OCI-LY1 (cell line): ENCODE data around the gene LRMDA.

Experiments used
- H2AFZ ChIP-seq: fragments of 200-600 bp; sonication (generic), shearing (Covaris generic); 2 replicates; pipeline ENCODE4 v1.6.0; 2014; ENCODE audit warnings: antibody characterized with exemption, mild to moderate bottlenecking, low read length
- H3F3A ChIP-seq: fragments of 200-600 bp; sonication (generic), shearing (Covaris generic); 2 replicates; pipeline ENCODE4 v1.6.0; 2014; ENCODE audit warnings: mild to moderate bottlenecking, antibody characterized with exemption, low read length, moderate library complexity; ENCODE audit not compliant: insufficient read depth
- H3K27ac ChIP-seq: fragments of 200-600 bp; sonication (generic); 2 replicates; pipeline ENCODE4 v1.5.1; 2014; ENCODE audit warnings: low read length, mixed run types, mild to moderate bottlenecking, low read depth; ENCODE audit not compliant: poor library complexity, severe bottlenecking
- H3K27me3 ChIP-seq: fragments of 200-600 bp; sonication (generic); 2 replicates; pipeline ENCODE4 v1.6.0; 2014; ENCODE audit warnings: antibody characterized with exemption, mild to moderate bottlenecking, low read length, moderate library complexity; ENCODE audit not compliant: insufficient read depth
- H3K36me3 ChIP-seq: fragments of 200-600 bp; sonication (generic); 2 replicates; pipeline ENCODE4 v1.6.1; 2014; ENCODE audit warnings: mild to moderate bottlenecking, antibody characterized with exemption, low read length, moderate library complexity, mixed read lengths; ENCODE audit not compliant: insufficient read depth
- H3K4me1 ChIP-seq: fragments of 200-600 bp; sonication (generic); 2 replicates; pipeline ENCODE4 v1.5.1; 2014; ENCODE audit warnings: mild to moderate bottlenecking, low read length, moderate library complexity; ENCODE audit not compliant: insufficient read depth, severe bottlenecking
- H3K4me2 ChIP-seq: fragments of 200-600 bp; sonication (generic), shearing (Covaris generic); 2 replicates; pipeline ENCODE4 v1.6.1; 2014; ENCODE audit warnings: low read length
- H3K4me3 ChIP-seq: fragments of 200-600 bp; sonication (generic); 2 replicates; pipeline ENCODE4 v1.5.1; 2014; ENCODE audit warnings: low read length, low read depth, mild to moderate bottlenecking, mixed read lengths; ENCODE audit not compliant: poor library complexity, severe bottlenecking
- H3K79me2 ChIP-seq: fragments of 200-600 bp; shearing (Covaris generic); 2 replicates; pipeline ENCODE4 v1.6.1; 2016; ENCODE audit warnings: mixed run types, low read length, mixed read lengths; ENCODE audit not compliant: insufficient read depth
- H3K9ac ChIP-seq: fragments of 200-600 bp; sonication (generic), shearing (Covaris generic); 2 replicates; pipeline ENCODE4 v1.6.1; 2014; ENCODE audit warnings: mild to moderate bottlenecking, low read length, mixed read lengths
- H3K9me2 ChIP-seq: fragments of 200-600 bp; sonication (generic), shearing (Covaris generic); 2 replicates; pipeline ENCODE4 v1.6.1; 2014; ENCODE audit warnings: low read depth, mild to moderate bottlenecking, low read length, mixed read lengths
- H3K9me3 ChIP-seq: fragments of 200-600 bp; shearing (Covaris generic); 2 replicates; pipeline ENCODE4 v1.6.1; 2014; ENCODE audit warnings: low read length, mixed read lengths
- H4K20me1 ChIP-seq: fragments of 200-600 bp; sonication (generic), shearing (Covaris generic); 2 replicates; pipeline ENCODE4 v1.6.0; 2016; ENCODE audit warnings: mild to moderate bottlenecking, low read length; ENCODE audit not compliant: insufficient read depth
- EZH2 ChIP-seq: fragments of 200-600 bp; sonication (generic), shearing (Covaris generic); IDR thresholded peaks from 2 replicates; pipeline ENCODE4 v1.8.0; 2017; ENCODE audit warnings: borderline replicate concordance, mixed run types, mild to moderate bottlenecking, antibody characterized with exemption, low read length, moderate library complexity, mixed read lengths
- TF ChIP-seq, protein P1 (sequence below): fragments of 200-600 bp; sonication (generic), shearing (Covaris generic); IDR thresholded peaks from 2 replicates; pipeline ENCODE4 v1.5.1; 2017; ENCODE audit warnings: mild to moderate bottlenecking, antibody characterized with exemption, low read length, moderate library complexity, mixed read lengths

The LRMDA gene

DNA sequence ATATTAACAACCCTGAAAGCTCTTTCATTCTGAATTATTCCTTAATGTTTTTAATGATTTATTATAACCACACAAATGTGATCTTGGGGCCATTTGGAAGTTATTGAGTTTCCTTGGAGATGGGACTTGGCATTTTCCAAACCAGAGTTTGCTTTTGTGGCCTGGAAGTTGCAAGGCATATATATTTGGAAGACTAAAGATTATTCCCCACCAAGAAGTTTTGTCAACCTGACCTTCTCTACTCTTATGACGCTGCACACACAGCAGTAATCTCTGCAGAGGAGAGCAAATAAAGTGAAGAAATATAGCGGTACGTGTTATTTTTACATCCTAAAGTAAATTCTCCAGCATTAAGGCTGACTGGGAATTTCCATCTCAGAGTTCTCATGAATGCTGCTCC lies 397.0 kb downstream of the LRMDA start:
- no peaks in the 10 kb centered on the region for H3K36me3 ChIP-seq
- no peaks in the 10 kb centered on the region for H3K9me2 ChIP-seq
- H2AFZ ChIP-seq: no peak overlapping the region
- no peaks in the 10 kb centered on the region for H3F3A ChIP-seq
- H3K9ac ChIP-seq: no peak overlapping the region
- no peak overlapping the region for H3K4me3 ChIP-seq
- H3K27me3 ChIP-seq: no peaks in the 10 kb centered on the region
- no peaks in the 10 kb centered on the region for H3K4me1 ChIP-seq
- no peak overlapping the region for H3K4me2 ChIP-seq
- H4K20me1 ChIP-seq: no peaks in the 10 kb centered on the region
- no peak for TF ChIP-seq EZH2
- TF ChIP-seq, protein P1, sequence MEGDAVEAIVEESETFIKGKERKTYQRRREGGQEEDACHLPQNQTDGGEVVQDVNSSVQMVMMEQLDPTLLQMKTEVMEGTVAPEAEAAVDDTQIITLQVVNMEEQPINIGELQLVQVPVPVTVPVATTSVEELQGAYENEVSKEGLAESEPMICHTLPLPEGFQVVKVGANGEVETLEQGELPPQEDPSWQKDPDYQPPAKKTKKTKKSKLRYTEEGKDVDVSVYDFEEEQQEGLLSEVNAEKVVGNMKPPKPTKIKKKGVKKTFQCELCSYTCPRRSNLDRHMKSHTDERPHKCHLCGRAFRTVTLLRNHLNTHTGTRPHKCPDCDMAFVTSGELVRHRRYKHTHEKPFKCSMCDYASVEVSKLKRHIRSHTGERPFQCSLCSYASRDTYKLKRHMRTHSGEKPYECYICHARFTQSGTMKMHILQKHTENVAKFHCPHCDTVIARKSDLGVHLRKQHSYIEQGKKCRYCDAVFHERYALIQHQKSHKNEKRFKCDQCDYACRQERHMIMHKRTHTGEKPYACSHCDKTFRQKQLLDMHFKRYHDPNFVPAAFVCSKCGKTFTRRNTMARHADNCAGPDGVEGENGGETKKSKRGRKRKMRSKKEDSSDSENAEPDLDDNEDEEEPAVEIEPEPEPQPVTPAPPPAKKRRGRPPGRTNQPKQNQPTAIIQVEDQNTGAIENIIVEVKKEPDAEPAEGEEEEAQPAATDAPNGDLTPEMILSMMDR: no peak
- H3K27ac ChIP-seq: no peak overlapping the region
- H3K79me2 ChIP-seq: no peaks in the 10 kb centered on the region
- no peaks in the 10 kb centered on the region for H3K9me3 ChIP-seq

DNA sequence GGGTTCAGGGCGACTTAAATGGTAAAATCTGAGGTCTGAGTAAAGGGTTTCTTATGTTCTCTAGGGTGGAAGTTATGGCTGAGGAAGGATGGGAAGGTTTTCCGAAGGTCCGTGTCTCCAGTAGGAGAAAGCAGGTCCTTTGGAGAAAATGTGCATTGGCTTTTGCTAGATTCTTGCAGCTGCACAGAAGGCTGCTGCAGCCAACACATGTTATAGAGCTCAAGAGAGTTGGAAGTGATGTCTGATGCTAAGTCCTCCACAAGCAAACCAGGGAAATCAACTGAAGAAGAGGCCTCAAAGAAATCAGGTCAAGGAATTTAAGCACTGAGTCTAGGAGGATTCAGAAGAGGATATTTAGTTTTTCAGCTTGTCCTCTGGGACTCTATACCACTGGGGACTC lies 404.6 kb downstream of the LRMDA start:
- no peak overlapping the region for H3K9ac ChIP-seq
- H3K4me1 ChIP-seq: no peaks in the 10 kb centered on the region
- H4K20me1 ChIP-seq: no peaks in the 10 kb centered on the region
- H3K27me3 ChIP-seq: no peaks in the 10 kb centered on the region
- H3K27ac ChIP-seq: no peak overlapping the region
- H3K9me3 ChIP-seq: no peaks in the 10 kb centered on the region
- TF ChIP-seq EZH2: no peak
- TF ChIP-seq, protein P1: no peak
- H3K4me2 ChIP-seq: no peak overlapping the region
- no peak overlapping the region for H2AFZ ChIP-seq
- H3K79me2 ChIP-seq: no peaks in the 10 kb centered on the region
- H3K4me3 ChIP-seq: no peak overlapping the region
- no peaks in the 10 kb centered on the region for H3F3A ChIP-seq
- H3K36me3 ChIP-seq: no peaks in the 10 kb centered on the region
- no peaks in the 10 kb centered on the region for H3K9me2 ChIP-seq

DNA sequence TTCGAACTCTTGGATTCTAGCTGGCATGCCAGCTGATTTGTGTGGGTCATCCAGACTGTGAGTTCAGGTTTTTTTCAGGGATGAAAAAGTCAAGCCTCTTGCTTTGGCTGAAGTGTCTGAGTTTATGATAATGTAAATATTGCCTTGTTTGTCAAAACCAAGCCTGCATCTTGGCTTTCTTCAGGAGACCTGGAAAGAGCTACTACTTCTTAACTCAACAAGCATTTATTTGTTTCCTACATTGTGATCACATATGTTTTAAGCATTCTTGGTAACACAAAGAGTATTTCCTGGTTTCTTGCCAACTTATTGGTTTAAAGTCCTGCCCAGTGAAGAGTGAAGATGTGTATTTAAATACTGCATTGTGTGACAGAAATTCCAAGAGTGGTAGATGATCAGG lies 407.1 kb downstream of the LRMDA start:
- Histone ChIP-seq H3K79me2 (no peaks in the 10 kb centered on the region), H3K27ac (no peak overlapping the region), H3K36me3 (no peaks in the 10 kb centered on the region), H3K9me2 (no peaks in the 10 kb centered on the region), H3K4me3 (no peak overlapping the region), H3K4me2 (no peak overlapping the region), H3K4me1 (no peaks in the 10 kb centered on the region), H3F3A (no peaks in the 10 kb centered on the region), H3K27me3 (no peaks in the 10 kb centered on the region), H2AFZ (no peak overlapping the region), H4K20me1 (no peaks in the 10 kb centered on the region), H3K9me3 (no peaks in the 10 kb centered on the region), H3K9ac (no peak overlapping the region)
- TF ChIP-seq, protein P1: no peak
